ENCODE data around the gene THEM5. TPM values are rescaled to one million over a fixed set of nuclear protein-coding genes. Genes with fewer than 3 reads are reported as not detected.

THEM5 gene
- total RNA-seq, 2 experiments from 2014 or later = not detected

- DNase-seq (peak; percentile 18), ATAC-seq (peak; percentile 53)
- H3K27ac Mint-ChIP-seq = no peak overlapping the region
- CTCF ChIA-PET = interaction anchor here (0.6 to 0.8 kb wide), 2 partner anchors 14 to 1917 kb away, joined by 3 read pairs; no protein-coding TSS in a partner anchor
- intact Hi-C loops (cut with micrococcal nuclease) = no loop called here
- H3K4me3 Mint-ChIP-seq = no peak overlapping the region
- TF ChIP-seq CTCF (IDR thresholded peaks at IDR 0.05) = no peak
- H3K27me3 Mint-ChIP-seq = no peaks in the 10 kb centered on the region
- peaks cover 9% of the 10 kb centered on the region for H3K4me1 Mint-ChIP-seq (ENCODE audit: low read depth)
- H3K9me3 Mint-ChIP-seq = no peaks in the 10 kb centered on the region
- H3K36me3 Mint-ChIP-seq (ENCODE audit: low read depth) = no peaks in the 10 kb centered on the region
- POLR2A ChIA-PET = no interaction called here
Observed at GRCh38 chr1:151867765-151868411, 14.4 kb upstream of the THEM5 start.

DNA sequence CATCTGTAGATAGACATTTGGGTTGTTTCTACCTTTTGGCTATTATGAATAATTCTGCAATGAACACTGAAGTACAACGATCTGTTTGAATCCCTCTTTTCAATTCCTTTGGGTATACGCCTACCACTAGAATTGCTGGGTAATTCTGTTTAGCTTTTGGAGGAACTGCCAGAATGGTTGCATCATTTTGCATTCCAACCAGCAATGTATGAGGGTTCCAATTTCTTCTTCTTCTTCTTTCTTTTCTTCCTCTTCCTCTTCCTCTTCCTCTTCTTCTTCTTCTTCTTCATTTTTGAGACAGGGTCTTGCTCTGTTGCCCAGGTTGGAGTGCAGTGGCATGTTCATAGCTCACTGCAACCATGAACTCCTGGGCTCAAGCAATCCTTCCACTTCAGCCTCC, 13.8 kb upstream of the THEM5 start:
- peaks cover 9% of the 10 kb centered on the region for H3K4me1 Mint-ChIP-seq (ENCODE audit: low read depth)
- H3K9me3 Mint-ChIP-seq = no peaks in the 10 kb centered on the region
- no peaks in the 10 kb centered on the region for H3K27me3 Mint-ChIP-seq
- POLR2A ChIA-PET = no interaction called here
- intact Hi-C loops (cut with micrococcal nuclease) = no loop called here
- ATAC-seq = no peak
- TF ChIP-seq CTCF (IDR thresholded peaks at IDR 0.05) = no peak
- DNase-seq = no peak
- no peak overlapping the region for H3K4me3 Mint-ChIP-seq
- no peaks in the 10 kb centered on the region for H3K36me3 Mint-ChIP-seq (ENCODE audit: low read depth)
- CTCF ChIA-PET = interaction anchor here (0.6 to 0.8 kb wide), 2 partner anchors 14 to 1918 kb away, joined by 3 read pairs; no protein-coding TSS in a partner anchor
- no peak overlapping the region for H3K27ac Mint-ChIP-seq

GRCh38 chr1:151864411-151864810, 10.9 kb upstream of the THEM5 start:
- ChIA-PET CTCF (interaction anchor here (0.9 to 1.2 kb wide), 3 partner anchors 17 to 38 kb away, joined by 3 read pairs; no protein-coding TSS in a partner anchor), POLR2A (interaction anchor here (0.8 kb wide), 1 partner anchor 12 kb away, joined by 4 read pairs; no protein-coding TSS in a partner anchor)
- ATAC-seq (no peak), DNase-seq (no peak)
- TF ChIP-seq CTCF (IDR thresholded peaks at IDR 0.05) = no peak
- intact Hi-C loops (cut with micrococcal nuclease) = no loop called here
- H3K27me3 Mint-ChIP-seq = no peaks in the 10 kb centered on the region
- no peak overlapping the region for H3K4me3 Mint-ChIP-seq
- peaks cover 9% of the 10 kb centered on the region for H3K4me1 Mint-ChIP-seq (ENCODE audit: low read depth)
- no peak overlapping the region for H3K27ac Mint-ChIP-seq
- H3K9me3 Mint-ChIP-seq = no peaks in the 10 kb centered on the region
- no peaks in the 10 kb centered on the region for H3K36me3 Mint-ChIP-seq (ENCODE audit: low read depth)

DNA sequence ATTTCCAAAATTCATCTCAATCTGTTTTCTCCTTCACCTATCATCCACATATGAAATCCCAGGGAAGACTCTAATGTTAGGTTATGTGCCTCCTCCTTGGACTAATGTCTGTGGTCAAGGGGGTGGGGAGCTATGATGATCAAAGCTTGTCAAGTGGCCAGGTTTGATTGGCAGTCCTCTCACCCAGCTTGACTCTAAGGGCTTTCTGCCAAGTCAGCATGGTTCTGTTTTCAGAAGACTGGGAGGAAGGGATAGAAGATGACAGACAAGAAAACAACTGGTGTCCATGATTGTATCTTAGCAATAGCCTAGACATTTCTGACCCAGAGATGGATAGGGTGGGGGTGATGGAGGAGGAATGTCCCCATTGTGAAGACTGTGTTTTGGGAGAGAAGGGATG, 9.1 kb upstream of the THEM5 start:
- intact Hi-C loops (cut with micrococcal nuclease) = no loop called here
- Mint-ChIP-seq H3K4me3 (no peak overlapping the region), H3K27me3 (no peaks in the 10 kb centered on the region), H3K9me3 (no peaks in the 10 kb centered on the region), H3K36me3 (ENCODE audit: low read depth) (no peaks in the 10 kb centered on the region), H3K4me1 (ENCODE audit: low read depth) (peaks cover under 1% of the 10 kb centered on the region), H3K27ac (no peak overlapping the region)
- ATAC-seq = no peak
- ChIA-PET POLR2A (no interaction called here), CTCF (no interaction called here)
- TF ChIP-seq CTCF (IDR thresholded peaks at IDR 0.05) = no peak
- DNase-seq = no peak

- POLR2A ChIA-PET = no interaction called here
- Mint-ChIP-seq H3K27me3 (no peaks in the 10 kb centered on the region), H3K9me3 (no peaks in the 10 kb centered on the region), H3K36me3 (ENCODE audit: low read depth) (no peaks in the 10 kb centered on the region), H3K4me3 (no peak overlapping the region), H3K4me1 (ENCODE audit: low read depth) (no peaks in the 10 kb centered on the region), H3K27ac (no peak overlapping the region)
- intact Hi-C loops (cut with micrococcal nuclease) = no loop called here
- CTCF ChIA-PET = no interaction called here
- no peak for ATAC-seq
- no peak for TF ChIP-seq CTCF (IDR thresholded peaks at IDR 0.05)
- no peak for DNase-seq
Observed at GRCh38 chr1:151860504-151861187, 7.1 kb upstream of the THEM5 start.

Measured in activated CD8-positive, alpha-beta T cell treated with anti-CD3 and anti-CD28 coated beads for 36 hours (primary cell).